Heart left ventricle (tissue), 13 donors: ENCODE results near the gene BICD1.

ENCODE experiments used
- POLR2A ChIP-seq, 2 donors: fragments of 450-650 bp; IDR thresholded peaks; one replicate each; pipeline ENCODE4 v1.6.1; 2017; ENCODE audit warnings: antibody characterized with exemption in 2 of 2, mild to moderate bottlenecking in 2 of 2, moderate library complexity in 2 of 2
- TF ChIP-seq, protein P1 (sequence below), 12 donors: fragments of 200-600 bp; sonication (generic) in 4 of 12; IDR thresholded peaks; one replicate each; pipeline versions ENCODE4 v1.5.0 to v1.8.0; 2018 to 2022; ENCODE audit warnings: antibody characterized with exemption in 12 of 12, mild to moderate bottlenecking in 5 of 12
- donor health status: ischemic (EF 13 %, LVEDD 7.1; RV severe dilation, severe dysfunction).
- donor health status: DM: no; HTN: yes; CAD: no.
- donor health status: DM: no; HTN: no; CAD: no.
- donor health status: ischemic (EF 25% LVEDD 6.9; RV normal size, moderate dysfunction).
- donor health status: ischemic (EF 25% LVEDD 5.7; RV mildly dilated, moderate dysfunction).
- donor health status: ischemic (EF 35%, LVEDD 5.7; RV mildly dilated, moderate dysfunction).
- donor health status: nonischemic (EF 11% LVEDD 7.7; RV severe dilation, severe dysfunction).
- donor health status: DM: yes; HTN: yes; CAD: no.
- donor health status: PGD.
- donor health status: ischemic (EF 29% LVEDD 5.4; RV normal size, mild dysfunction).
- donor health status: nonischemic (EF 23%, LVEDD 6.1; RV moderate dilation, normal function).

- TF ChIP-seq, protein P1, sequence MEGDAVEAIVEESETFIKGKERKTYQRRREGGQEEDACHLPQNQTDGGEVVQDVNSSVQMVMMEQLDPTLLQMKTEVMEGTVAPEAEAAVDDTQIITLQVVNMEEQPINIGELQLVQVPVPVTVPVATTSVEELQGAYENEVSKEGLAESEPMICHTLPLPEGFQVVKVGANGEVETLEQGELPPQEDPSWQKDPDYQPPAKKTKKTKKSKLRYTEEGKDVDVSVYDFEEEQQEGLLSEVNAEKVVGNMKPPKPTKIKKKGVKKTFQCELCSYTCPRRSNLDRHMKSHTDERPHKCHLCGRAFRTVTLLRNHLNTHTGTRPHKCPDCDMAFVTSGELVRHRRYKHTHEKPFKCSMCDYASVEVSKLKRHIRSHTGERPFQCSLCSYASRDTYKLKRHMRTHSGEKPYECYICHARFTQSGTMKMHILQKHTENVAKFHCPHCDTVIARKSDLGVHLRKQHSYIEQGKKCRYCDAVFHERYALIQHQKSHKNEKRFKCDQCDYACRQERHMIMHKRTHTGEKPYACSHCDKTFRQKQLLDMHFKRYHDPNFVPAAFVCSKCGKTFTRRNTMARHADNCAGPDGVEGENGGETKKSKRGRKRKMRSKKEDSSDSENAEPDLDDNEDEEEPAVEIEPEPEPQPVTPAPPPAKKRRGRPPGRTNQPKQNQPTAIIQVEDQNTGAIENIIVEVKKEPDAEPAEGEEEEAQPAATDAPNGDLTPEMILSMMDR (IDR thresholded peaks at IDR 0.05): no peak
- no peak for TF ChIP-seq POLR2A (IDR thresholded peaks at IDR 0.05)
Observed at GRCh38 chr12:32116897-32117296, 10.2 kb downstream of the BICD1 start.
